ENCODE data around the gene TM4SF4.

DNA sequence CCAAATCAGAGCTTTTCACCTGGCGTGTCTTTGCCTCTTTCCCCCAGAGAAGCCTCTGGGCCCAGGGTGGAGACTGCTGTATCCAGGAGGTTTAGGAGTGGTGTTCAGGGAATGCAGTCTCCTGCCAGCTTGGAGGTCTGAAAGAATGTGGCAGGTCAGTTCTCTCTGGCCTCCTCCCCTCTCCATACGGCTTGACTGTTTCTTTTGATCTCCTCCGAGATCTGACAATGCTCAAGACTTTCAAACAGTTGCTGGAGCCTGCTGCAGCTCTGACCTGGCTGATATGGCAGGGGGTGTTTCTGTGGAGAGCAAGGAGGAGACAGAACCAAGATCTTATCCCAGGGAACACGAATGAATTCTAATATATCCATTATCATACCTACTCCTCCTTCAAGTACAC is 24.7 kb upstream of the TM4SF4 start:
- TF ChIP-seq, protein P1, sequence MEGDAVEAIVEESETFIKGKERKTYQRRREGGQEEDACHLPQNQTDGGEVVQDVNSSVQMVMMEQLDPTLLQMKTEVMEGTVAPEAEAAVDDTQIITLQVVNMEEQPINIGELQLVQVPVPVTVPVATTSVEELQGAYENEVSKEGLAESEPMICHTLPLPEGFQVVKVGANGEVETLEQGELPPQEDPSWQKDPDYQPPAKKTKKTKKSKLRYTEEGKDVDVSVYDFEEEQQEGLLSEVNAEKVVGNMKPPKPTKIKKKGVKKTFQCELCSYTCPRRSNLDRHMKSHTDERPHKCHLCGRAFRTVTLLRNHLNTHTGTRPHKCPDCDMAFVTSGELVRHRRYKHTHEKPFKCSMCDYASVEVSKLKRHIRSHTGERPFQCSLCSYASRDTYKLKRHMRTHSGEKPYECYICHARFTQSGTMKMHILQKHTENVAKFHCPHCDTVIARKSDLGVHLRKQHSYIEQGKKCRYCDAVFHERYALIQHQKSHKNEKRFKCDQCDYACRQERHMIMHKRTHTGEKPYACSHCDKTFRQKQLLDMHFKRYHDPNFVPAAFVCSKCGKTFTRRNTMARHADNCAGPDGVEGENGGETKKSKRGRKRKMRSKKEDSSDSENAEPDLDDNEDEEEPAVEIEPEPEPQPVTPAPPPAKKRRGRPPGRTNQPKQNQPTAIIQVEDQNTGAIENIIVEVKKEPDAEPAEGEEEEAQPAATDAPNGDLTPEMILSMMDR (IDR thresholded peaks at IDR 0.05), result no peak
- TF ChIP-seq POLR2AphosphoS5 (IDR thresholded peaks at IDR 0.05) (no peak), POLR2A (IDR thresholded peaks at IDR 0.05) (no peak), EP300 (IDR thresholded peaks at IDR 0.05) (no peak)
